LNCaP clone FGC (cell line): ENCODE measurements around the gene NPW.

Source experiments
- DNase-seq: peaks from one replicate; pipeline ENCODE4 v3.0.0-alpha.2; 2011; ENCODE audit warnings: low read depth
- H3K4me3 ChIP-seq: 2 replicates; pipeline ENCODE4 v1.5.1; 2011; ENCODE audit warnings: mild to moderate bottlenecking, low read depth, low read length, control low read depth
- CTCF ChIP-seq: IDR thresholded peaks from 2 replicates; pipeline ENCODE4 v1.5.1; 2012; ENCODE audit warnings: mild to moderate bottlenecking; ENCODE audit not compliant: control insufficient read depth, insufficient read depth; ENCODE audit errors: extremely low read depth

NPW gene

GRCh38 chr16:2064368-2064945 is 44.9 kb downstream of the NPW start:
- H3K4me3 ChIP-seq, result no peak overlapping the region
- TF ChIP-seq CTCF, result no peak
- DNase-seq, result no peak

DNA sequence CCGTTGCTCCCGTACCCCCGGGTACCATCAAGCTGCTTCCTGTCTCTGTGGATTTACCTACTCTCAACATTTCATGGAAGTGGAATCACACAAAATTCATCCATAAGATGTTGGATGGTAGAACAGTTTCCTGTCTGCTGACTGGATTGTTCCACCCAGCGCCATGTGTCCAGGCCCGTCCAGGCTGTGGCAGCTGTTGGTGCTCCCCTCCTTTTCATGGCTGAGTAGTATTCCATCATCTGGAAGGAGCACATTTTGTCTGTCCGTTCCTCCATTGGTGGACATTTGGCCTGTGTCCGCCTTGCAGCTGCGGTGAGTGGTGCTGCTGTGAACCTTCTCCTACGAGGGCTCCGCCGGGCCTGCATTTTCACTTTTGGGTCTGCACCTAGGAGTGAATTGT is 46.6 kb downstream of the NPW start:
- no peak for DNase-seq
- no peak overlapping the region for H3K4me3 ChIP-seq
- no peak for TF ChIP-seq CTCF
